Activated CD4-positive, CD25-positive, alpha-beta regulatory T cell (primary cell): ENCODE measurements around the gene RBM28.
"Not testable (repeated sequence)": the region's sequence is repeated elsewhere in the genome, so short reads cannot be mapped to it uniquely, and the experiment has no call there.

Source experiments
- DNase-seq, 4 experiments: peaks; one replicate each; lab custom pipeline; 2025; lab: John Stamatoyannopoulos, UW

RBM28 gene

GRCh38 chr7:128287556-128287955, 56.2 kb downstream of the RBM28 start:
- DNase-seq = no peak

- no peak for DNase-seq
Measured at GRCh38 chr7:128284102-128284501, 59.6 kb downstream of the RBM28 start.

GRCh38 chr7:128281605-128282380, 61.9 kb downstream of the RBM28 start:
- DNase-seq = no peak

- not testable (repeated sequence) for DNase-seq
Measured at GRCh38 chr7:128280451-128280850, 63.3 kb downstream of the RBM28 start.

- DNase-seq = no peak
Measured at GRCh38 chr7:128279124-128279713, 64.5 kb downstream of the RBM28 start.

GRCh38 chr7:128278366-128278765, 65.3 kb downstream of the RBM28 start:
- DNase-seq = no peak

- no peak for DNase-seq
Measured at GRCh38 chr7:128275681-128276080, 68.0 kb downstream of the RBM28 start.

GRCh38 chr7:128274884-128275603, 68.7 kb downstream of the RBM28 start:
- DNase-seq = no peak

- DNase-seq = no peak
Measured at GRCh38 chr7:128274246-128274883, 69.3 kb downstream of the RBM28 start.

GRCh38 chr7:128271942-128272481, 71.7 kb downstream of the RBM28 start:
- no peak for DNase-seq

GRCh38 chr7:128271471-128271941, 72.2 kb downstream of the RBM28 start:
- no peak for DNase-seq

GRCh38 chr7:128270826-128271272, 72.9 kb downstream of the RBM28 start:
- no peak for DNase-seq

- no peak for DNase-seq
Measured at GRCh38 chr7:128268233-128268632, 75.5 kb downstream of the RBM28 start.

- no peak for DNase-seq
Measured at GRCh38 chr7:128267595-128267924, 76.1 kb downstream of the RBM28 start.

GRCh38 chr7:128266883-128267594, 76.7 kb downstream of the RBM28 start:
- DNase-seq = no peak

- no peak for DNase-seq
Measured at GRCh38 chr7:128266529-128266882, 77.2 kb downstream of the RBM28 start.

- DNase-seq = no peak
Measured at GRCh38 chr7:128265906-128266300, 77.8 kb downstream of the RBM28 start.

GRCh38 chr7:128265156-128265905, 78.4 kb downstream of the RBM28 start:
- DNase-seq = no peak

GRCh38 chr7:128264477-128264876, 79.2 kb downstream of the RBM28 start:
- DNase-seq = no peak

GRCh38 chr7:128263420-128263819, 80.3 kb downstream of the RBM28 start:
- no peak for DNase-seq
